HepG2 (cell line): ENCODE measurements around the gene COX4I1. TPM values are rescaled to one million over a fixed set of nuclear protein-coding genes. Genes with fewer than 3 reads are reported as not detected.

Experiments
- ATAC-seq: fragments of 200-7000 bp; cut with Tn5 transposase; 3 replicates; pipeline ENCODE4 v1.9.1; 2020; ENCODE audit warnings: mild to moderate bottlenecking, moderate library complexity
- BruUV-seq: library from RNA; stranded (reverse); fragments of 400-500 nt; replicated peaks from 2 replicates; lab custom pipeline; 2021; lab: Mats Ljungman, UMichigan
- CTCF ChIA-PET: fragments of 300-600 bp; formaldehyde crosslinking; extraction: SDS; loops from one replicate; lab custom pipeline; 2021; ENCODE audit warnings: low total read pairs, inconsistent platforms, low intra/inter-chr PET ratio; lab: Yijun Ruan, JAX
- POLR2A ChIA-PET: fragments of 350-600 bp; sonication (Branson Sonifier 250); formaldehyde crosslinking; loops from one replicate; lab custom pipeline; 2020; ENCODE audit warnings: antibody characterized with exemption, inconsistent platforms; lab: Yijun Ruan, JAX
- DNase-seq: peaks from one replicate; pipeline ENCODE4 v3.0.0-alpha.2; 2015; ENCODE audit warnings: low spot score
- FAIRE-seq: peaks from 3 replicates; lab custom pipeline; 2011; peaks lifted over from hg19 to GRCh38; lab: Jason Lieb, UNC
- H2AFZ ChIP-seq: one replicate; pipeline ENCODE4 v1.6.1; 2011; ENCODE audit warnings: low read length, inconsistent platforms
- H3K27ac ChIP-seq: fragments of 300-600 bp; 3 replicates; pipeline ENCODE4 v1.8.0; 2011; ENCODE audit warnings: mixed run types, mild to moderate bottlenecking, mixed read lengths, low read length, inconsistent platforms; ENCODE audit not compliant: insufficient read depth; ENCODE audit errors: extremely low read length
- H3K27me3 ChIP-seq, 2 experiments: fragments of 200-600 bp in 1 of 2; 2 replicates in 1 of 2; 3 replicates in 1 of 2; pipeline versions ENCODE4 v1.6.0 to v1.8.0; 2011; ENCODE audit warnings: low read length in 2 of 2, mild to moderate bottlenecking in 2 of 2, moderate library complexity in 2 of 2, inconsistent platforms in 1 of 2; ENCODE audit not compliant: insufficient read depth in 2 of 2, control insufficient read depth in 1 of 2
- H3K36me3 ChIP-seq, 2 experiments: fragments of 200-600 bp in 1 of 2; replicated peaks in 1 of 2; 2 replicates in 1 of 2; 3 replicates in 1 of 2; pipeline versions ENCODE4 v1.5.1 to v1.8.0; 2011; ENCODE audit warnings: low read length in 2 of 2, inconsistent platforms in 1 of 2; ENCODE audit not compliant: insufficient read depth in 2 of 2, control insufficient read depth in 1 of 2
- H3K4me1 ChIP-seq: 2 replicates; pipeline ENCODE4 v1.5.1; 2012; ENCODE audit warnings: low read length, inconsistent platforms; ENCODE audit not compliant: insufficient read depth
- H3K4me2 ChIP-seq: 2 replicates; pipeline ENCODE4 v1.6.0; 2011; ENCODE audit warnings: low read depth, low read length, inconsistent platforms
- H3K4me3 ChIP-seq, 3 experiments: fragments of 200-600 bp in 1 of 3; sonication (generic), shearing (Covaris generic) in 1 of 3; replicated peaks in 1 of 3; 2 replicates each; pipeline ENCODE4 v1.5.1; 2011 to 2016; ENCODE audit warnings: low read length in 3 of 3, inconsistent platforms in 2 of 3, low read depth in 2 of 3, mild to moderate bottlenecking in 2 of 3, control low read depth in 1 of 3, mixed read lengths in 1 of 3; ENCODE audit not compliant: insufficient read depth in 1 of 3
- H3K79me2 ChIP-seq: one replicate; pipeline ENCODE4 v1.6.1; 2011; ENCODE audit warnings: low read length, inconsistent platforms; ENCODE audit not compliant: insufficient read depth
- H3K9ac ChIP-seq: 2 replicates; pipeline ENCODE4 v1.6.0; 2011; ENCODE audit warnings: mild to moderate bottlenecking, low read depth, low read length, inconsistent platforms; ENCODE audit not compliant: insufficient read depth
- H3K9me3 ChIP-seq: 2 replicates; pipeline ENCODE4 v1.5.1; 2012; ENCODE audit warnings: mild to moderate bottlenecking, low read length
- H4K20me1 ChIP-seq: 2 replicates; pipeline ENCODE4 v1.6.0; 2011; ENCODE audit warnings: inconsistent platforms, mild to moderate bottlenecking, low read length, moderate library complexity; ENCODE audit not compliant: insufficient read depth
- CTCF ChIP-seq: sonication (generic); formaldehyde crosslinking; IDR thresholded peaks from 2 replicates; pipeline ENCODE4 v1.5.0; 2020; ENCODE audit warnings: mild to moderate bottlenecking, missing genetic modification reagents, moderate library complexity
- EED ChIP-seq: sonication (generic); formaldehyde crosslinking; IDR thresholded peaks from 2 replicates; pipeline ENCODE4 v1.5.0; 2020; ENCODE audit warnings: mild to moderate bottlenecking, missing genetic modification reagents
- MED8 ChIP-seq: sonication (generic); formaldehyde crosslinking; IDR thresholded peaks from 2 replicates; pipeline ENCODE4 v1.8.1; 2023; ENCODE audit warnings: mild to moderate bottlenecking, missing genetic modification reagents; ENCODE audit not compliant: insufficient replicate concordance
- STAG1 ChIP-seq: sonication (generic); formaldehyde crosslinking; IDR thresholded peaks from 2 replicates; pipeline ENCODE4 v1.4.0; 2020; ENCODE audit warnings: missing genetic modification reagents
- ZNF878 ChIP-seq: sonication (generic); formaldehyde crosslinking; IDR thresholded peaks from 2 replicates; pipeline ENCODE4 v1.8.1; 2023; ENCODE audit warnings: mild to moderate bottlenecking, missing genetic modification reagents, moderate library complexity
- WGBS: methylation state at CpG from one replicate; pipeline ENCODE4 v1.1.6; 2017; ENCODE audit warnings: low lambda C conversion rate; 5-methylcytosine and 5-hydroxymethylcytosine counted together
- in situ Hi-C: cut with HindIII; loops from 2 replicates; pipeline ENCODE4 v1.10.0; 2017; ENCODE audit warnings: low pct_unique_long_range_greater_than_20kb; ENCODE audit not compliant: extremely low pct_ligation_motif_present
- intact Hi-C: fragments of 100-400 bp; cut with micrococcal nuclease; formaldehyde crosslinking; loops from one replicate; pipeline ENCODE4 v1.10.0; 2022; ENCODE audit not compliant: unreplicated experiment
- polyA plus RNA-seq, 8 experiments: library from polyadenylated mRNA; depleted of rRNA in 3 of 8; stranded (reverse) in 7 of 8; unstranded in 1 of 8; fragments of >200 nt; fragmentation: Illumina TruSeq in 4 of 8; extraction: Trizol in 4 of 8; gene quantifications; 2 replicates each; pipeline versions ENCODE4 v1.2.1 to v1.2.3, GENCODE V29; 2011 to 2016; ENCODE audit warnings: low read depth in 4 of 8, missing spikeins in 1 of 8, mixed read lengths in 1 of 8; ENCODE audit not compliant: insufficient read depth in 1 of 8
- total RNA-seq, 5 experiments: library from RNA; depleted of rRNA; stranded (reverse); fragments of >200 nt; fragmentation: Illumina TruSeq; extraction: Trizol; gene quantifications; 2 replicates each; pipeline ENCODE4 v1.2.3, GENCODE V29; 2016; ENCODE audit warnings: low read depth in 1 of 5
- TF ChIP-seq, protein P1 (sequence below), 2 experiments: fragments of 450-650 bp in 1 of 2; sonication (generic) in 1 of 2; formaldehyde crosslinking in 1 of 2; IDR thresholded peaks; 2 replicates each; pipeline versions ENCODE4 v1.6.1 to v1.8.0; 2016 to 2022; ENCODE audit warnings: antibody characterized with exemption in 1 of 2, mild to moderate bottlenecking in 1 of 2, missing genetic modification reagents in 1 of 2
- TF ChIP-seq, protein P2 (sequence below): fragments of 450-650 bp; IDR thresholded peaks from 2 replicates; pipeline ENCODE4 v1.6.1; 2016

Gene COX4I1
- total and polyA plus RNA-seq, 2 of the 13 experiments (the other 11 are each of a cell fraction or from before 2014, with no cell fraction given) = 658 to 902 TPM

GRCh38 chr16:85825326-85825725 is 25.8 kb downstream of the COX4I1 start:
- ChIA-PET CTCF (interaction anchor here (1.0 kb wide), 1 partner anchor 161 kb away, joined by 3 read pairs; no protein-coding TSS in a partner anchor), POLR2A (no interaction called here)
- in situ Hi-C loops = no loop called here
- Histone ChIP-seq H3K4me2 (no peak overlapping the region), H3K36me3 (no peaks in the 10 kb centered on the region), H3K27ac (no peak overlapping the region), H3K9me3 (no peaks in the 10 kb centered on the region), H3K4me1 (no peaks in the 10 kb centered on the region), H2AFZ (no peak overlapping the region), H3K4me3 (no peak overlapping the region), H3K27me3 (peaks cover 2 to 35% of the 10 kb centered on the region in 2 experiments; a peak in 4 of 5 replicates), H3K79me2 (no peaks in the 10 kb centered on the region), H4K20me1 (no peaks in the 10 kb centered on the region), H3K9ac (no peak overlapping the region)
- TF ChIP-seq, protein P1, sequence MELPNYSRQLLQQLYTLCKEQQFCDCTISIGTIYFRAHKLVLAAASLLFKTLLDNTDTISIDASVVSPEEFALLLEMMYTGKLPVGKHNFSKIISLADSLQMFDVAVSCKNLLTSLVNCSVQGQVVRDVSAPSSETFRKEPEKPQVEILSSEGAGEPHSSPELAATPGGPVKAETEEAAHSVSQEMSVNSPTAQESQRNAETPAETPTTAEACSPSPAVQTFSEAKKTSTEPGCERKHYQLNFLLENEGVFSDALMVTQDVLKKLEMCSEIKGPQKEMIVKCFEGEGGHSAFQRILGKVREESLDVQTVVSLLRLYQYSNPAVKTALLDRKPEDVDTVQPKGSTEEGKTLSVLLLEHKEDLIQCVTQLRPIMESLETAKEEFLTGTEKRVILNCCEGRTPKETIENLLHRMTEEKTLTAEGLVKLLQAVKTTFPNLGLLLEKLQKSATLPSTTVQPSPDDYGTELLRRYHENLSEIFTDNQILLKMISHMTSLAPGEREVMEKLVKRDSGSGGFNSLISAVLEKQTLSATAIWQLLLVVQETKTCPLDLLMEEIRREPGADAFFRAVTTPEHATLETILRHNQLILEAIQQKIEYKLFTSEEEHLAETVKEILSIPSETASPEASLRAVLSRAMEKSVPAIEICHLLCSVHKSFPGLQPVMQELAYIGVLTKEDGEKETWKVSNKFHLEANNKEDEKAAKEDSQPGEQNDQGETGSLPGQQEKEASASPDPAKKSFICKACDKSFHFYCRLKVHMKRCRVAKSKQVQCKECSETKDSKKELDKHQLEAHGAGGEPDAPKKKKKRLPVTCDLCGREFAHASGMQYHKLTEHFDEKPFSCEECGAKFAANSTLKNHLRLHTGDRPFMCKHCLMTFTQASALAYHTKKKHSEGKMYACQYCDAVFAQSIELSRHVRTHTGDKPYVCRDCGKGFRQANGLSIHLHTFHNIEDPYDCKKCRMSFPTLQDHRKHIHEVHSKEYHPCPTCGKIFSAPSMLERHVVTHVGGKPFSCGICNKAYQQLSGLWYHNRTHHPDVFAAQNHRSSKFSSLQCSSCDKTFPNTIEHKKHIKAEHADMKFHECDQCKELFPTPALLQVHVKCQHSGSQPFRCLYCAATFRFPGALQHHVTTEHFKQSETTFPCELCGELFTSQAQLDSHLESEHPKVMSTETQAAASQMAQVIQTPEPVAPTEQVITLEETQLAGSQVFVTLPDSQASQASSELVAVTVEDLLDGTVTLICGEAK (IDR thresholded peaks at IDR 0.05) = no peak
- TF ChIP-seq, protein P1 (CRISPR knock-in tag; IDR thresholded peaks at IDR 0.05) = 0 out of 2 replicates have a peak, but pooled peaks have one; percentile 25
- TF ChIP-seq CTCF (CRISPR knock-in tag) (peak; percentile 53), ZNF878 (no peak), EED (CRISPR knock-in tag) (0 out of 2 replicates have a peak, but pooled peaks have one; percentile 36), MED8 (CRISPR knock-in tag) (no peak), STAG1 (peak; percentile 35; the same call in 1 of the 2 replicates)
- TF ChIP-seq, protein P2, sequence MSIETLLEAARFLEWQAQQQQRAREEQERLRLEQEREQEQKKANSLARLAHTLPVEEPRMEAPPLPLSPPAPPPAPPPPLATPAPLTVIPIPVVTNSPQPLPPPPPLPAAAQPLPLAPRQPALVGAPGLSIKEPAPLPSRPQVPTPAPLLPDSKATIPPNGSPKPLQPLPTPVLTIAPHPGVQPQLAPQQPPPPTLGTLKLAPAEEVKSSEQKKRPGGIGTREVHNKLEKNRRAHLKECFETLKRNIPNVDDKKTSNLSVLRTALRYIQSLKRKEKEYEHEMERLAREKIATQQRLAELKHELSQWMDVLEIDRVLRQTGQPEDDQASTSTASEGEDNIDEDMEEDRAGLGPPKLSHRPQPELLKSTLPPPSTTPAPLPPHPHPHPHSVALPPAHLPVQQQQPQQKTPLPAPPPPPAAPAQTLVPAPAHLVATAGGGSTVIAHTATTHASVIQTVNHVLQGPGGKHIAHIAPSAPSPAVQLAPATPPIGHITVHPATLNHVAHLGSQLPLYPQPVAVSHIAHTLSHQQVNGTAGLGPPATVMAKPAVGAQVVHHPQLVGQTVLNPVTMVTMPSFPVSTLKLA = peak; percentile 62
- ATAC-seq (peak; percentile 25; the same call in 2 of the 3 replicates), DNase-seq (no peak), FAIRE-seq (no peak)
- 12% methylated on average over 9 of the region's 9 CpGs for WGBS
- intact Hi-C loops = no loop called here
- no TSS peak for BruUV-seq
